GM12875 (cell line): Measurements from ENCODE around the gene CTRL.

Experiments used
- H3K4me3 ChIP-seq: one replicate; pipeline ENCODE4 v1.5.1; 2011; ENCODE audit warnings: low read depth, low read length, control low read depth
- TF ChIP-seq, protein P1 (sequence below): IDR thresholded peaks from 2 replicates; pipeline ENCODE4 v1.5.1; 2011; ENCODE audit warnings: low read depth, mild to moderate bottlenecking, control low read depth, inconsistent platforms, low read length, moderate library complexity, borderline replicate concordance; ENCODE audit not compliant: insufficient read depth

Gene CTRL

DNA sequence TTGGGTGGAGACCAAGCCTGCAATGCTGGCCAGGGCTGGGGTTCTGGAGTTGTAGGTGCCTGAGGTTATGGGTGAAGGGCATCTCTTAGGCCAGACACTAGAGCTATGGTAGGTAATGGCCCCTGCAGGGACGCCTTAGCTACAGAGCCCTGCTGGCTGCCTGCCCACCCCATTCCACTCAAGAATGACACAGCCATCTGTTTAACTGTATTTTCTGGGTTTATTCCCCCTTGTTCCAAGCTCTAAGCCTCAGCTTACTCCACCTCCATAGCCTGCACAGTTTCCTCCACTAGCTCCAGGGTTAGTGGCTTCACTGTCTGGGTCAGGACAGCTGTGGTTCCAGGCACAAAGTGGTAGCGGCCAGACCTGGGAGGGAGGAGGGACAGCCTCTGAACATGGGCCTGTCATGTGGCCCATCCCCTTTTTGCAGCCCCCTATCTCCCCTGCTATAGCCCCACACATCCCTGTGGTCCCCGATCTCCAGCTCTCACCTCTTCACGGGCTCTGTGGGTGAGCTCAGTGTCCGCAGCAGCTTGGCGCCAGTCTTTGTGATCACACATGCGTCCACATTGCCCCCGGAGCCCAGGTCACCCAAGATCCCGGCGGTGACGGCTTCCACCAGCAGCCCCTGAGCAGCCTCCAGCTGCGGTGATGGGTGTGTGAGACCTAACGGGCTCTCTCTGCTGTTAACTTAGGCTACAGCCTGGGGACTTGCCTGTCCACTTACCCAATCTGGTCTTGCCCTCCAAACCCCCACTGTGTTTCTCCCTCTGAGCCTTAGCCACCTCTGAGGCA, 2.8 kb upstream of the CTRL start:
- H3K4me3 ChIP-seq = no peak overlapping the region
- TF ChIP-seq, protein P1, sequence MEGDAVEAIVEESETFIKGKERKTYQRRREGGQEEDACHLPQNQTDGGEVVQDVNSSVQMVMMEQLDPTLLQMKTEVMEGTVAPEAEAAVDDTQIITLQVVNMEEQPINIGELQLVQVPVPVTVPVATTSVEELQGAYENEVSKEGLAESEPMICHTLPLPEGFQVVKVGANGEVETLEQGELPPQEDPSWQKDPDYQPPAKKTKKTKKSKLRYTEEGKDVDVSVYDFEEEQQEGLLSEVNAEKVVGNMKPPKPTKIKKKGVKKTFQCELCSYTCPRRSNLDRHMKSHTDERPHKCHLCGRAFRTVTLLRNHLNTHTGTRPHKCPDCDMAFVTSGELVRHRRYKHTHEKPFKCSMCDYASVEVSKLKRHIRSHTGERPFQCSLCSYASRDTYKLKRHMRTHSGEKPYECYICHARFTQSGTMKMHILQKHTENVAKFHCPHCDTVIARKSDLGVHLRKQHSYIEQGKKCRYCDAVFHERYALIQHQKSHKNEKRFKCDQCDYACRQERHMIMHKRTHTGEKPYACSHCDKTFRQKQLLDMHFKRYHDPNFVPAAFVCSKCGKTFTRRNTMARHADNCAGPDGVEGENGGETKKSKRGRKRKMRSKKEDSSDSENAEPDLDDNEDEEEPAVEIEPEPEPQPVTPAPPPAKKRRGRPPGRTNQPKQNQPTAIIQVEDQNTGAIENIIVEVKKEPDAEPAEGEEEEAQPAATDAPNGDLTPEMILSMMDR = no peak

DNA sequence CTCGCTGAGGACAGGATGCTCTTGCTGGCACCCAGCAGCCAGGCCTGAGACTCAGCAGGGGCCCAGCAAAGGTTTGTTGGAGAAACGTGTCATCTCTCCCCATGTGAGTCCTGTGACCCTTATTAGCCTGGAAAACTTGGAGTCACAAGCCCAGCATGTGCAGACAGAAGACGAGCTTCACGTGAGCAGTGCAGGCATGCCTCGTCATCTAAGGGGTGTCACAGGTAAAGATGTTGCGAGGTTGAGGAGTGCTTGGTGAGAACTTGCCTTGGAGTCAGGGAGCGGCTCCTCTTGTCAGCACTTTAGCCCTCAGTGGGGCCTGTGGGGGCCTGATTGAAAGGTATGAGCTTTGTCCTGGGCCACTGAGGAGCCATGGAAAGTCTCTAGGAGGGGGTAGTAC, 2.1 kb upstream of the CTRL start:
- TF ChIP-seq, protein P1 = no peak
- no peak overlapping the region for H3K4me3 ChIP-seq

DNA sequence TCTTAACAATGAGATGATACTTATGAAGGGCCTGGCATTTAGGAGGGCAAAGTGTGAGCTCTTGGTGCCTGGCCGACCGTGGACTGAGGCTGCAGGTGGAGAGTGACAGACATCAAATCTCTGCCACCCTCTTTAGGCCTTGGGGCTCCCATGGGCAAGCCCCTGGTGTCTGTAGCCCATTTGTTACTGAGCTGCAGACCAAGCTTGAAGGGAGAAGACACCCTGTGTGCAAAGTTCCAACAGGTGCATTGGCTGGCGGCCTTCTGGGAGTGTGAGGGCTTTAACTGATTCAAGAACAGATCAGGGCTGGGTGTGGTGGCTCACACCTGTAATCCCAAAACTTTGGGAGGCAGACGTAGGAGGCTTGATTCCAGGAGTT, 789 bp upstream of the CTRL start:
- TF ChIP-seq, protein P1 = no peak

DNA sequence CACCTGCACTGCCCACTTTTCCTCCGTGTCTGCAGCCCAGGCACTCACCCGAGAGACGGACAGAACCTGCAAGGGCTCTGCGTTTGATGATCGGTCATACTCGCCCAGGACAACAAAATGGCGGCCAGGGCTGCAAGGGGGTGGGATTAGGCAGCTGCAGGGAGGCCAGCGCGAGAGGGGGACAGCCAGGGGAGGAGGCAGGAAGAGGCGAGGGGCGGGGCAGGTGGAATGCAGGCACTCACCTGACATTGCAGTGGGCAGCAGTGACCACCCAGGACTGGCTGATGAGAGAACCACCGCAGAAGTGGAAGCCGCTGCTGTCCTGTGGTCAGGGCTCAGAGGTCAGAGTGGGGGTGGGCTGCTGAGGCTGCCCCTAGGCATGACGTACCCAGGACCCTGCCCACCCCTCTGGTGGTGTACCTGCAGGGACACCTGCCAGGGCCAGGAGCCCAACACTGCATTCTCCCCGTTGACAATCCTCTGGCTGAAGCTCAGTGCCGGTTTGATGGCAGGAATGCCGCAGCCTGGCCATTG, 917 bp downstream of the CTRL start:
- TF ChIP-seq, protein P1 = no peak

More for the DNA sequence above, 789 bp upstream of the CTRL start:
- no peak overlapping the region for H3K4me3 ChIP-seq

DNA sequence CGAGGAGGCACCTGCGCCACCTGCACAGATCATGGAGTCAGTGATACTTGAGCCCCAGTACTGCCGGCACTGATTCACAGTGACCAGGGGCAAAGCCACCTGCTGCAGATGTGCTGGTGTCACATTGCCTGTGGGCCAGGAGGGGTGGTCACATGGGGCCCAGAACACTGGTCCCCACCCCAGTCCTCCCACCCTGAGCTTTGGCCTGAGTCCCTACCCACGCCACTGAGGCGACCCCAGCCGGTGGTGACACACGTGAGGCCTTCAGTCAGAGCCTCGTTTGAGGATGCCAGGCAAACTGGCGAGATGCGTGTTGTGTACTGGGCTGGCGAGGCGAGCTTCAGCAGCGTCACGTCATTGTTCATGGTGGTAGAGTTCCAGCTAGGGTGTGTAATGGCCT, 1.5 kb downstream of the CTRL start:
- TF ChIP-seq, protein P1 = no peak
- H3K4me3 ChIP-seq = no peak overlapping the region

More for the DNA sequence above, 917 bp downstream of the CTRL start:
- no peak overlapping the region for H3K4me3 ChIP-seq

DNA sequence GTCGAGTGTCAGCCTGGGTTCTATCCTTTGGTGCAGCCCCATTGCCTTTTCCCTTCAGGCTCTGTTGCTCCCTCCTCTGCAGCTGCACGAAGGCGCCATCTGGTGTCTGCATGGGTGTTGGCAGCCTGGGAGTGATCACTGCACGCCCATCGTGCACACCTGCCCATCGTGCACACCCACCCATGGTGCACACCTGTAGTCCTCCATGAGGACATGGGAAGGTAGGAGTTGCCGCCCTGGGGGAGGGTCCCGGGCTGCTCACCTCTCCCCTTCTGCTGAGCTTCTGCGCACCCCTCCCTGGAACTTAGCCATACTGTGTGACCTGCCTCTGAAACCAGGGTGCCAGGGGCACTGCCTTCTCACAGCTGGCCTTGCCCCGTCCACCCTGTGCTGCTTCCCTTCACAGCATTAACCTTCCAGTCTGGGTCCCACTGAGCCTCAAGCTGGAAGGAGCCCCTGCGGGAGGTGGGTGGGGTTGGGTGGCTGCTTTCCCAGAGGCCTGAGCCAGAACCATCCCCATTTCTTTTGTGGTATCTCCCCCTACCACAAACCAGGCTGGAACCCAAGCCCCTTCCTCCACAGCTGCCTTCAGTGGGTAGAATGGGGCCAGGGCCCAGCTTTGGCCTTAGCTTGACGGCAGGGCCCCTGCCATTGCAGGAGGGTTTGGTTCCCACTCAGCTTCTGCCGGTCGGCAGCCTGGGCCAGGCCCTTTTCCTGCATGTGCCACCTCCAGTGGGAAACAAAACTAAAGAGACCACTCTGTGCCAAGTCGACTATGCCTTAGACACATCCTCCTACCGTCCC, 2.9 kb downstream of the CTRL start:
- TF ChIP-seq, protein P1 = peak; percentile 99
- no peak overlapping the region for H3K4me3 ChIP-seq
